B cell (primary cell): ENCODE measurements around the gene DIPK1A.

Experiments
- CTCF ChIP-seq: fragments of 200-600 bp; IDR thresholded peaks from one replicate; pipeline ENCODE4 v1.8.0; 2022; ENCODE audit warnings: antibody characterized with exemption, mild to moderate bottlenecking
- EZH2 ChIP-seq: IDR thresholded peaks from 2 replicates; pipeline ENCODE4 v1.6.1; 2012; ENCODE audit warnings: borderline replicate concordance, low read depth, mild to moderate bottlenecking, moderate library complexity, low read length; ENCODE audit not compliant: insufficient read depth, poor library complexity, severe bottlenecking

GRCh38 chr1:92989936-92990583 is 28.8 kb upstream of the DIPK1A start:
- TF ChIP-seq CTCF: no peak
- no peak for TF ChIP-seq EZH2
